Measurements from ENCODE around the gene GSTO1. TPM values are rescaled to one million over a fixed set of nuclear protein-coding genes. Genes with fewer than 3 reads are reported as not detected.

GSTO1 gene
- total and polyA plus RNA-seq, 2 of the 13 experiments (the other 11 are each of a cell fraction or from before 2014, with no cell fraction given), result 228 to 300 TPM

- CTCF ChIA-PET (ENCODE audit: low intra/inter-chr PET ratio, low total read pairs), result interaction anchor here (3.0 kb wide), 1 partner anchor 42 kb away, joined by 7 read pairs; no protein-coding TSS in a partner anchor
- H3K9me3 ChIP-seq (ENCODE audit: low read length), result no peaks in the 10 kb centered on the region
- H3K4me1 ChIP-seq (ENCODE audit: insufficient read depth, low read length), result peaks cover 16% of the 10 kb centered on the region
- in situ Hi-C loops (cut with HindIII; ENCODE audit: extremely low pct_ligation_motif_present, low pct_unique_long_range_greater_than_20kb) (no loop called here), intact Hi-C loops (cut with micrococcal nuclease; ENCODE audit: unreplicated experiment) (no loop called here)
- TF ChIP-seq PPARG (CRISPR knock-in tag; conservative IDR thresholded peaks at IDR 0.05) (no peak), JARID2 (CRISPR knock-in tag; IDR thresholded peaks at IDR 0.05; ENCODE audit: insufficient replicate concordance) (no peak), SALL2 (CRISPR knock-in tag; IDR thresholded peaks at IDR 0.05) (no peak), HMG20B (CRISPR knock-in tag; conservative IDR thresholded peaks at IDR 0.05) (no peak), ZNF34 (CRISPR knock-in tag; IDR thresholded peaks at IDR 0.05; ENCODE audit: borderline replicate concordance) (no peak), PHF21A (CRISPR knock-in tag; IDR thresholded peaks at IDR 0.05) (no peak), TAF1 (CRISPR knock-in tag; IDR thresholded peaks at IDR 0.05) (no peak), ZNF205 (CRISPR knock-in tag; IDR thresholded peaks at IDR 0.05) (no peak), NFYB (CRISPR knock-in tag; IDR thresholded peaks at IDR 0.05) (no peak), RBAK (CRISPR knock-in tag; IDR thresholded peaks at IDR 0.05) (no peak), ZFP37 (CRISPR knock-in tag; IDR thresholded peaks at IDR 0.05; ENCODE audit: borderline replicate concordance) (no peak), LCORL (IDR thresholded peaks at IDR 0.05) (no peak), LCORL (CRISPR knock-in tag; IDR thresholded peaks at IDR 0.05) (no peak)
- TF ChIP-seq, protein P1, sequence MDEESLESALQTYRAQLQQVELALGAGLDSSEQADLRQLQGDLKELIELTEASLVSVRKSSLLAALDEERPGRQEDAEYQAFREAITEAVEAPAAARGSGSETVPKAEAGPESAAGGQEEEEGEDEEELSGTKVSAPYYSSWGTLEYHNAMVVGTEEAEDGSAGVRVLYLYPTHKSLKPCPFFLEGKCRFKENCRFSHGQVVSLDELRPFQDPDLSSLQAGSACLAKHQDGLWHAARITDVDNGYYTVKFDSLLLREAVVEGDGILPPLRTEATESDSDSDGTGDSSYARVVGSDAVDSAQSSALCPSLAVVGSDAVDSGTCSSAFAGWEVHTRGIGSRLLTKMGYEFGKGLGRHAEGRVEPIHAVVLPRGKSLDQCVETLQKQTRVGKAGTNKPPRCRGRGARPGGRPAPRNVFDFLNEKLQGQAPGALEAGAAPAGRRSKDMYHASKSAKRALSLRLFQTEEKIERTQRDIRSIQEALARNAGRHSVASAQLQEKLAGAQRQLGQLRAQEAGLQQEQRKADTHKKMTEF (CRISPR knock-in tag; IDR thresholded peaks at IDR 0.05), result no peak
- TF ChIP-seq, protein P2, sequence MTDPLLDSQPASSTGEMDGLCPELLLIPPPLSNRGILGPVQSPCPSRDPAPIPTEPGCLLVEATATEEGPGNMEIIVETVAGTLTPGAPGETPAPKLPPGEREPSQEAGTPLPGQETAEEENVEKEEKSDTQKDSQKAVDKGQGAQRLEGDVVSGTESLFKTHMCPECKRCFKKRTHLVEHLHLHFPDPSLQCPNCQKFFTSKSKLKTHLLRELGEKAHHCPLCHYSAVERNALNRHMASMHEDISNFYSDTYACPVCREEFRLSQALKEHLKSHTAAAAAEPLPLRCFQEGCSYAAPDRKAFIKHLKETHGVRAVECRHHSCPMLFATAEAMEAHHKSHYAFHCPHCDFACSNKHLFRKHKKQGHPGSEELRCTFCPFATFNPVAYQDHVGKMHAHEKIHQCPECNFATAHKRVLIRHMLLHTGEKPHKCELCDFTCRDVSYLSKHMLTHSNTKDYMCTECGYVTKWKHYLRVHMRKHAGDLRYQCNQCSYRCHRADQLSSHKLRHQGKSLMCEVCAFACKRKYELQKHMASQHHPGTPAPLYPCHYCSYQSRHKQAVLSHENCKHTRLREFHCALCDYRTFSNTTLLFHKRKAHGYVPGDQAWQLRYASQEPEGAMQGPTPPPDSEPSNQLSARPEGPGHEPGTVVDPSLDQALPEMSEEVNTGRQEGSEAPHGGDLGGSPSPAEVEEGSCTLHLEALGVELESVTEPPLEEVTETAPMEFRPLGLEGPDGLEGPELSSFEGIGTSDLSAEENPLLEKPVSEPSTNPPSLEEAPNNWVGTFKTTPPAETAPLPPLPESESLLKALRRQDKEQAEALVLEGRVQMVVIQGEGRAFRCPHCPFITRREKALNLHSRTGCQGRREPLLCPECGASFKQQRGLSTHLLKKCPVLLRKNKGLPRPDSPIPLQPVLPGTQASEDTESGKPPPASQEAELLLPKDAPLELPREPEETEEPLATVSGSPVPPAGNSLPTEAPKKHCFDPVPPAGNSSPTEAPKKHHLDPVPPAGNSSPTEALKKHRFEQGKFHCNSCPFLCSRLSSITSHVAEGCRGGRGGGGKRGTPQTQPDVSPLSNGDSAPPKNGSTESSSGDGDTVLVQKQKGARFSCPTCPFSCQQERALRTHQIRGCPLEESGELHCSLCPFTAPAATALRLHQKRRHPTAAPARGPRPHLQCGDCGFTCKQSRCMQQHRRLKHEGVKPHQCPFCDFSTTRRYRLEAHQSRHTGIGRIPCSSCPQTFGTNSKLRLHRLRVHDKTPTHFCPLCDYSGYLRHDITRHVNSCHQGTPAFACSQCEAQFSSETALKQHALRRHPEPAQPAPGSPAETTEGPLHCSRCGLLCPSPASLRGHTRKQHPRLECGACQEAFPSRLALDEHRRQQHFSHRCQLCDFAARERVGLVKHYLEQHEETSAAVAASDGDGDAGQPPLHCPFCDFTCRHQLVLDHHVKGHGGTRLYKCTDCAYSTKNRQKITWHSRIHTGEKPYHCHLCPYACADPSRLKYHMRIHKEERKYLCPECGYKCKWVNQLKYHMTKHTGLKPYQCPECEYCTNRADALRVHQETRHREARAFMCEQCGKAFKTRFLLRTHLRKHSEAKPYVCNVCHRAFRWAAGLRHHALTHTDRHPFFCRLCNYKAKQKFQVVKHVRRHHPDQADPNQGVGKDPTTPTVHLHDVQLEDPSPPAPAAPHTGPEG (CRISPR knock-in tag; IDR thresholded peaks at IDR 0.05), result no peak
- no peaks in the 10 kb centered on the region for H3K79me2 ChIP-seq (ENCODE audit: insufficient read depth, low read length)
- no peaks in the 10 kb centered on the region for H4K20me1 ChIP-seq (ENCODE audit: insufficient read depth, low read length)
- BruUV-seq (replicated peaks), result no TSS peak
- no peak overlapping the region for H3K4me2 ChIP-seq (ENCODE audit: low read depth, low read length)
- POLR2A ChIA-PET, result no interaction called here
- no peaks in the 10 kb centered on the region; a peak in 2 of 5 replicates for H3K36me3 ChIP-seq (replicated peaks in 1 of 2; ENCODE audit: control insufficient read depth in 1 of 2, insufficient read depth in 2 of 2, low read length in 2 of 2)
- H3K27ac ChIP-seq (ENCODE audit: extremely low read length, insufficient read depth, low read length), result no peak overlapping the region
- 70% methylated on average over 4 of the region's 4 CpGs for WGBS (ENCODE audit: low lambda C conversion rate)
- FAIRE-seq (no peak), DNase-seq (ENCODE audit: low spot score) (no peak), ATAC-seq (no peak)
- H3K27me3 ChIP-seq (ENCODE audit: control insufficient read depth in 1 of 2, insufficient read depth in 2 of 2, low read length in 2 of 2), result no peaks in the 10 kb centered on the region; a peak in 1 of 5 replicates
- H3K4me3 ChIP-seq (replicated peaks in 1 of 3; ENCODE audit: insufficient read depth in 1 of 3, low read depth in 2 of 3, low read length in 3 of 3), result no peak overlapping the region
- no peak overlapping the region for H3K9ac ChIP-seq (ENCODE audit: insufficient read depth, low read depth, low read length)
- H2AFZ ChIP-seq (ENCODE audit: low read length), result no peak overlapping the region
Observed at GRCh38 chr10:104308439-104308903, 53.8 kb downstream of the GSTO1 start.

Data from HepG2 (cell line).